HG03025 (cell line): ENCODE measurements around the gene ADGRL3.
"Not testable (repeated sequence)": the region's sequence is repeated elsewhere in the genome, so short reads cannot be mapped to it uniquely, and the experiment has no call there.

Experiments
- ATAC-seq: cut with Tn5 transposase; IDR thresholded peaks from one replicate; pipeline ENCODE4 v1.9.1; 2021; ENCODE audit warnings: mild to moderate bottlenecking, moderate library complexity; ENCODE audit not compliant: unreplicated experiment, low FRiP score

The ADGRL3 gene

DNA sequence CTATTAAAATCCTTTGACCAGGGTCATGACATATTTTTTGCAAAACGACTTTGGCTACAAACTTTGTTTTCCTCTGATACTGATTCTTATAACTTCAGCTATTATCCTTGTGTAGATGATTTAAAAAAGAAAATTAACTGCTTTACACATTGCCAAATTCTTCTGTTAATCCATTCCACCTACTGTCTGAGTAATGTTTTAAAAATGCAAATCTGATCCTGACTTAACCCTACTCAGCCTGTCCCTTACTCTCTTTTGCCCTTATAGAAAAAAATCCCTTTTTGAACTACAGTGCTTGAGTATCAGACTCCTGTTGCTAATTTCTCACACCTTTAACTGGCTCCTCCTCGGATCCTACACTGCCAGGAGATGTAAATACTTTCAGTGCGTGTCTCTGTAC, 723.1 kb downstream of the ADGRL3 start:
- no peak for ATAC-seq

DNA sequence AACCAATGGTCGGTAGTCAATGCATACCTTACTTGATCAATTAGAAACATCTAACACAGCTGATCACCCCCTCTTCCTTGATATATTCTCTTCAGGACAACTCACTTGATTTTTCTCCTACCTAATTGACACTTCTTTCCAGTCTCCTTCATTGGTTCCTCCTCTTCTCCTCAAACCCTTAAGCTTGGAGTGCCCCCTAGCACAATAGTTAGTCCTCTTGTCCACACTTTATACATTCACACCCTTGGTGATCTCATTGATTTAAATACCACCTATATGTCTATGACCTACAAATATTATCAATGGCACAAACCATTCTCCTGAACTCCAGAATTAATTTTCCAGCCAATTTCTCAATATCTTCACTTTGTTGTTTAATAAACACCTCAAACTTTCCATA, 724.0 kb downstream of the ADGRL3 start:
- no peak for ATAC-seq

- ATAC-seq = no peak
Measured at GRCh38 chr4:61933527-61933926, 733.4 kb downstream of the ADGRL3 start.

- ATAC-seq = no peak
Measured at GRCh38 chr4:61934198-61934597, 734.1 kb downstream of the ADGRL3 start.

DNA sequence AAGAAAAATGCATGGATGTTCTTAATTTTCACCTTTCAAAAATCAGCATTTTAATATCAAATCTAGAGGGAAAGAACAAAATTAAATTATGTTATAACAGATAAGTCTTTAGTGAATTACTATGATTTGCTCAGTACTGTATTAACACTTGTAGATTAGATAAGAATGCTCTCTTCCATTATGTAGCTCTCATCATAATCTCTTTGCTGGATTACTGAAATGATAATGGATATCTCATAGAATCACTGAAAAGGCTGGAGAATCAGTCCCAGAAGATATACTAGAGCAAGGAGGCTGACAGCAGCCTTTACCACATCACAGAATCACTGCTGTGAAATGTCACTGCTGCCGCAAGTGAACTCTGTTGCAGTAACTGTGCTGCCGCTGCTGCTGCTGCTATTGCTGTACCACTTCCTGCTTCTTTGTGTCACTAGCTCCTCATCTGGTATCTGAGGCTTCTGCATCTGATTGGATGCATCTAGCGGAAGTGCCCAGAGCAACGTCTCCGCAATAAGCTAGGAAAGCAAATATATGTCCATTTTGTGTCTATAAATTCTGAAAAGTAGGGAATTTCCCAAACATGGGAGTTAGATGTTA, 738.2 kb downstream of the ADGRL3 start:
- ATAC-seq = no peak

GRCh38 chr4:61950625-61951024, 750.5 kb downstream of the ADGRL3 start:
- no peak for ATAC-seq

- ATAC-seq = no peak
Measured at GRCh38 chr4:61953386-61953785, 753.3 kb downstream of the ADGRL3 start.

- no peak for ATAC-seq
Measured at GRCh38 chr4:61958591-61958990, 758.5 kb downstream of the ADGRL3 start.

DNA sequence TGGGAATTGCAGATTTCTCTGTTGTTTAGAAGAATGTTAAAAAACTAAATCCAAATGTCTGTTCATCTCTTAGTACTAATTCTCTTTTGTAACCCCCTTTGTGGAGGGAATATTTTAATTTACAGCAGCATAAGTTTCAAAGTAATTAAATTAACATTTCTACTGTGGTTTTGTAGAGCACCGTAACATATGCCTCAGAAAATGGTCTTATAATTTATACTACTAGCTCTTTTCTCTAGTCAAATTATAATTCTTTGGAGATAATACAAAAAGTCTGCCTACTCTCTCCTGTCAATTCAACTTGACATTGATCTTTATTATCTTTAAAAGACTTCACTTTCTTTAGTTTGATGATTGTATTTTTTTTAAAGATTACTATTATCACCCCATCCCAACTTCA, 759.0 kb downstream of the ADGRL3 start:
- no peak for ATAC-seq

- ATAC-seq = no peak
Measured at GRCh38 chr4:61984260-61984909, 784.3 kb downstream of the ADGRL3 start.

- ATAC-seq = no peak
Measured at GRCh38 chr4:61985426-61985825, 785.3 kb downstream of the ADGRL3 start.

DNA sequence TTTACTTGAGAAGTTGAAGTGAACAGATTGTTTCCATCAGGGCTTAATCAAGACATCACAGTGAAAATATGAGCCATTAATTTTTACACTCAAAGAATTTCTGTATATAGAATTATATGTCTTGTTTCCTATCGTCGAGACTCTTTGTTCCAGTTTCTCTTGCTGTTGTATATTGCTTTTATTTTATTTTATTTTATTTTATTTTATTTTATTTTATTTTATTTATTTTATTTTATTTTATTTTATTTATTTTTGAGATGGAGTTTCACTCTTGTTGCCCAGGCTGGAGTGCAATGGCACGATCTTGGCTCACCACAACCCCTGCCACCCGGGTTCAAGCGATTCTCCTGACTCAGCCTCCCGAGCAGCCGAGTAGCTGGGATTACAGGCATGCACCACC, 786.8 kb downstream of the ADGRL3 start:
- not testable (repeated sequence) for ATAC-seq

- ATAC-seq = no peak
Measured at GRCh38 chr4:61992351-61992750, 792.2 kb downstream of the ADGRL3 start.

DNA sequence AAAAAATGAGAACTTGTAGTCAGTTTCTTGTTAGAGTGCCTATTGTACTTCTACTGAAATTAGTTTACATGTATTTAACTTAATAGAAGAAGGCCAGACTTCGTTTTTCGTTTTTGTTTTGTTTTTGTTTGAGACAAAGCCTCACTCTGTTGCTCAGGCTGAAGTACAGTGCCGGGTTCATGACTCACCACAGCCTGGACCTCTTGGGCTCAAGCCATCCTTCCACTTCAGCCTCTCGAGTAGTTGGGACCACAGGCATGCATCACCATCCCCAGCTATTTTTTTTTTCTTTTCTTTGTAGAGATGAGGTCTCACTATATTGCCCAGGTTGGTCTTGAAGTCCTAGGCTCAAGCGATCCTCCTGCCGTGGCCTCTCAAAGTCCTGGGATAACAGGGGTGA, 793.9 kb downstream of the ADGRL3 start:
- no peak for ATAC-seq

GRCh38 chr4:61995717-61996340, 795.7 kb downstream of the ADGRL3 start:
- ATAC-seq = no peak

DNA sequence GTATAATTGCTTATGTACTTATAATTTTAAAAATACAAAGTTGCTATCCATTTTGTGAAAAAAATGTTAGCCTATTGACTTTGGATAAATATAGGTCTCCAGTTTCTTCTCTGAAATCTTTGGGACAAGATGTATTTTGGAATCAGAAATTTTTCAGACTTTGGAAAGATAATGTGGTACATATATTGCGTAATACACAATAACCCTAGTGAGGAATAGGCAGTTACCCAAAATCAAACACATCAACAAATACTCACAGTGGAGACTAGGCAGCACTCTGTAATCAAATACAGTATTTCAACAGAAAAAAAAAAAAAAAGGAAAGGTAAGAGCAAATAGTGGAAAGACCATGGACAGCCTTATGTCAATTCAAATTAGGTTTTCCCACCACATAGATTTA, 796.8 kb downstream of the ADGRL3 start:
- ATAC-seq = no peak

DNA sequence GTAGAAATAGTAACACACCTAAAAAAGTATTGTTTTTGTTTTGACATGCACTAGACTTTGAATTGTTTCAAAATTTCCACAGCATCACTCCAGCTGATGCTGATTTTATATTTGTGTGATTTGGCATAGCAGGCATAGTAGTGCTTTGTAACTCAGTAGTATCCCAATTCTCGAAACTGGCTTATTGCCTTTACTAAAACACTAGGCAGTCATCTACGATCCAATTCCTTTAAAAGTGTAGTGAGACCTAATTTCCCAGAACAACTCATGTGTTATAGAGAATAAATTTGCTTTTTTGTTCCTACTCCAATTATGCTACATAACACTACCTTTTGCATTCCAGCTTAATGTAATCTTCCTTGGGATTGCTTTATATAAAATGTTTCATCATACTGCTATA, 797.7 kb downstream of the ADGRL3 start:
- no peak for ATAC-seq

- no peak for ATAC-seq
Measured at GRCh38 chr4:62003695-62004094, 803.6 kb downstream of the ADGRL3 start.

GRCh38 chr4:62004881-62005280, 804.8 kb downstream of the ADGRL3 start:
- ATAC-seq = no peak

- ATAC-seq = no peak
Measured at GRCh38 chr4:62006108-62006507, 806.0 kb downstream of the ADGRL3 start.

DNA sequence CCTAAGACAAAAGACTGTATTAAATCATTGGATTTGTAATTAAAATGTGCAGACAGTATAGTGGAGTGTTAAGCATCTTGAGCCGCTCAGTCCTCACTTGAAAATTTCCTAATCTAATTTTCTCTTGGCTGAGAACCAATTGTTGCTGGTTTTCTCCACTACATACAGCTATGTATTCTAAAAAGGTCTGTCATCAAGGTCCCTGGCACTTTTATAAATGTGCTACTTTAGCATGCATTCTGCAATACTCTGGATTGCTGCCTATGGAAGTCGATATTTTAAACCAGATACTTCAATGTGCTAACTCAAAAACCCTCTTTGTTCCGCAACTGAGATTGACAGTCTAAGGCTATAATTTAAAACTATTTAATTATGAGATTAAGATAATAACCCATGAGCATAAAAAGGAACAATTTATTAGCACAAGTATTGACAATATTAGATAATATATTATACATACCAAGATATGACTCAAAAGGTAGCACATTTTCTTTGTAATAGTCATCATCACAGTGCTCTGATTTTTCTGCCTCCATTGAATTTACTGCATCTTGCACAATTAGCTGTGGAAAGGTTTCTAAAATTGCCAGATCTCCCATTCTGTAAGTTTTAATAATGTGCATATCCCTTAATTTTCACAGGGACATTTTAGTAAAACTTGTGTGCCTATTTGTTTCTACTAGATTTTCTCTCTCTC, 815.1 kb downstream of the ADGRL3 start:
- ATAC-seq = no peak

DNA sequence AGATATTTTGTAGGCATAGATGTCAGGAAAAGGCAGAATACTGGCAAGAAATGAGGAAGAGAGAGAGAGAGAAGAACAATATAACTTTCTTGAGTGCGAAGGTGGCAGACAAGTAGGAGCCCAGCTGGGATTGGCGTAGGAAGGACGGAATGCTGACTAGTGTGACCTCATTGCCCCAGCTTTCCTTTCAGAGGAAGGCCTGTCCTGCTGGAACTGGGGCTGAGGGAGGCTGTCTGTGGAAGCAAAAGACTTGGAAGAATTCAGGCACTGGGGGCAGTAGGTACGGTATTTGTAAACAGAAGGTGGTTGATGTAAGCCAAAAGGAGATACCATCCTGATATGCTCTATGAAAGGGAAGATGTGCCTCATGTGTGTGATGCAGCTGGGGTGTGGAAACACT, 818.4 kb downstream of the ADGRL3 start:
- no peak for ATAC-seq
